Stomach (tissue), 4 donors: ENCODE measurements around the gene SLFN12L.

Experiments
- CTCF ChIP-seq, 7 experiments: fragments of 450-650 bp in 4 of 7; fragments of 200-600 bp in 3 of 7; sonication (generic) in 3 of 7; IDR thresholded peaks; one replicate each; pipeline ENCODE4 v1.5.1; 2016 to 2019; ENCODE audit warnings: antibody characterized with exemption in 7 of 7, control low read depth in 2 of 7, mild to moderate bottlenecking in 1 of 7
- POLR2A ChIP-seq, 4 donors: fragments of 450-650 bp; IDR thresholded peaks; one replicate each; pipeline ENCODE4 v1.6.1; 2016; ENCODE audit warnings: antibody characterized with exemption in 4 of 4, control low read depth in 2 of 4, mild to moderate bottlenecking in 1 of 4, moderate library complexity in 1 of 4

- TF ChIP-seq CTCF (IDR thresholded peaks at IDR 0.05): no peak
- no peak for TF ChIP-seq POLR2A (IDR thresholded peaks at IDR 0.05)
Measured at GRCh38 chr17:35529866-35530265, 7.6 kb downstream of the SLFN12L start.
